Common myeloid progenitor, CD34-positive (primary cell): ENCODE results near the gene PRKCB.

ENCODE experiments used
- CTCF ChIA-PET: fragments of 350-600 bp; sonication (Branson Sonifier 250); formaldehyde crosslinking; loops from one replicate; lab custom pipeline; 2021; ENCODE audit warnings: antibody characterized with exemption; lab: Charles Lee
- POLR2A ChIA-PET: fragments of 350-600 bp; sonication (Branson Sonifier 250); formaldehyde crosslinking; loops from one replicate; lab custom pipeline; 2021; ENCODE audit warnings: antibody characterized with exemption; lab: Charles Lee
- DNase-seq, 3 donors: peaks; one replicate each; pipeline versions ENCODE4 v3.0.0 to v3.0.0-alpha.2; 2013
- H3K27ac ChIP-seq, 2 experiments: 1 replicate in 1 of 2; 2 replicates in 1 of 2; pipeline ENCODE4 v1.7.0; 2013; ENCODE audit warnings: inconsistent platforms in 2 of 2, low read length in 2 of 2, mild to moderate bottlenecking in 2 of 2, low read depth in 1 of 2, moderate library complexity in 1 of 2; ENCODE audit not compliant: severe bottlenecking in 2 of 2, insufficient read depth in 1 of 2, poor library complexity in 1 of 2
- H3K27me3 ChIP-seq, 5 experiments: replicated peaks in 2 of 5; 1 replicate in 3 of 5; 2 replicates in 2 of 5; pipeline versions ENCODE4 v1.6.1 to v1.7.0; 2013; ENCODE audit warnings: low read length in 4 of 5, mild to moderate bottlenecking in 2 of 5, moderate library complexity in 2 of 5, inconsistent platforms in 1 of 5; ENCODE audit not compliant: insufficient read depth in 5 of 5, control insufficient read depth in 4 of 5
- H3K36me3 ChIP-seq, 4 experiments: 1 replicate in 2 of 4; 2 replicates in 2 of 4; pipeline versions ENCODE4 v1.6.1 to v1.7.0; 2013; ENCODE audit warnings: low read length in 3 of 4, control low read depth in 1 of 4, mild to moderate bottlenecking in 1 of 4; ENCODE audit not compliant: control insufficient read depth in 4 of 4, insufficient read depth in 4 of 4
- H3K4me1 ChIP-seq, 4 experiments: 1 replicate in 3 of 4; 2 replicates in 1 of 4; pipeline versions ENCODE4 v1.6.1 to v1.7.1; 2013; ENCODE audit warnings: low read length in 3 of 4, mild to moderate bottlenecking in 3 of 4, control low read depth in 1 of 4, inconsistent platforms in 1 of 4, moderate library complexity in 1 of 4; ENCODE audit not compliant: control insufficient read depth in 4 of 4, insufficient read depth in 4 of 4; ENCODE audit errors: control extremely low read depth in 1 of 4
- H3K4me3 ChIP-seq, 7 experiments: 1 replicate in 4 of 7; 2 replicates in 3 of 7; pipeline versions ENCODE4 v1.5.1 to v1.7.0; 2013; ENCODE audit warnings: mild to moderate bottlenecking in 7 of 7, low read length in 6 of 7, moderate library complexity in 6 of 7, inconsistent platforms in 2 of 7, low read depth in 2 of 7, control low read depth in 1 of 7; ENCODE audit not compliant: insufficient read depth in 4 of 7, control insufficient read depth in 1 of 7; ENCODE audit errors: extremely low read depth in 1 of 7
- H3K9me3 ChIP-seq, 5 experiments: 1 replicate in 4 of 5; 2 replicates in 1 of 5; pipeline versions ENCODE4 v1.6.1 to v1.7.1; 2013; ENCODE audit warnings: low read length in 4 of 5, mild to moderate bottlenecking in 2 of 5, inconsistent platforms in 1 of 5, low read depth in 1 of 5, moderate library complexity in 1 of 5; ENCODE audit not compliant: control insufficient read depth in 4 of 5, insufficient read depth in 2 of 5; ENCODE audit errors: control extremely low read depth in 1 of 5
- WGBS: methylation state at CpG from one replicate; pipeline ENCODE4 v1.1.5; 2013; ENCODE audit not compliant: insufficient coverage; 5-methylcytosine and 5-hydroxymethylcytosine counted together

PRKCB gene

DNA sequence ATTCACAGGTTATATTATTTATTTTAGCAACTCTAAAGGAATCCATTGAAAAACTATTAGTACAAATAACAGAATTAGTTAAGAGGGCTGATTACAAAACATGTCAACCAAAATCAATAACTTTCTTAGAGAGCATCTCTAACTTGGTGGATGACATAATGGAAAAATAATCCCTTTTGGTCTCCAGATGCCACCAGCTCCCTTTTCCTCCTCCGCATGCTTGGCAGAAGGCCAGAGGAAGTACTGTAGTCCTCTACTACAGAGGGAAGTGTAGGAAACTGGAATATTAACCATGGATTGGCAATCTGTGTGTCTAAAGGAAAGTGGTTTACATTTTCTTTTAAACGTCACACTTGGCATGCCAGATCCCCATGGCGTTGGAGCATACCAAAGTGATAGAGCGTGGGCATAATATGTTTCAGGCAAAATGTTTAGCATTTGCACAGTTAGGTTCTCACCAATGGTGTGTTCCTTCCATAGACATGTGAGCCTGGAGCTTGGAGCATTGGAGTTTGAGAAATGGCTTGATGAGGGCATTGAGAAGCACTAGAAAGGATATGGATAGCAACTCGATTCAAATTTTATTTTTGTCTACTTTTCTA lies 106.3 kb downstream of the PRKCB start:
- Histone ChIP-seq H3K4me1 (peaks cover 0 to 24% (median 15%) of the 10 kb centered on the region in 4 experiments), H3K4me3 (no peak overlapping the region), H3K36me3 (peaks cover 0 to 2% (median 0%) of the 10 kb centered on the region in 4 experiments), H3K9me3 (no peaks in the 10 kb centered on the region), H3K27ac (no peak overlapping the region), H3K27me3 (no peaks in the 10 kb centered on the region)
- ChIA-PET CTCF (interaction anchor here (1.5 kb wide), 1 partner anchor 56 kb away, joined by 3 read pairs; no protein-coding TSS in a partner anchor), POLR2A (no interaction called here)
- WGBS: 100% methylated on average over 4 of the region's 5 CpGs
- no peak for DNase-seq

GRCh38 chr16:23943604-23944003 lies 107.8 kb downstream of the PRKCB start:
- Histone ChIP-seq H3K27ac (no peak overlapping the region), H3K36me3 (no peaks in the 10 kb centered on the region), H3K4me1 (peaks cover 0 to 34% (median 25%) of the 10 kb centered on the region in 4 experiments), H3K9me3 (no peaks in the 10 kb centered on the region), H3K4me3 (no peak overlapping the region), H3K27me3 (no peaks in the 10 kb centered on the region)
- no peak for DNase-seq
- WGBS: 100% methylated on average over 4 of the region's 6 CpGs
- POLR2A ChIA-PET: no interaction called here
- CTCF ChIA-PET: interaction anchor here (1.2 to 1.9 kb wide), 4 partner anchors 9 to 66 kb away, joined by 3 to 7 read pairs (median 6); no protein-coding TSS in a partner anchor

GRCh38 chr16:23944381-23944780 lies 108.6 kb downstream of the PRKCB start:
- Histone ChIP-seq H3K27me3 (no peaks in the 10 kb centered on the region), H3K27ac (no peak overlapping the region), H3K4me3 (no peak overlapping the region), H3K9me3 (no peaks in the 10 kb centered on the region), H3K36me3 (no peaks in the 10 kb centered on the region), H3K4me1 (peaks cover 0 to 42% (median 33%) of the 10 kb centered on the region in 4 experiments)
- POLR2A ChIA-PET: no interaction called here
- CTCF ChIA-PET: interaction anchor here (1.2 to 1.9 kb wide), 4 partner anchors 8 to 65 kb away, joined by 3 to 7 read pairs (median 6); no protein-coding TSS in a partner anchor
- DNase-seq: no peak
- WGBS: no CpG with 5 or more reads among the region's 1 CpG

DNA sequence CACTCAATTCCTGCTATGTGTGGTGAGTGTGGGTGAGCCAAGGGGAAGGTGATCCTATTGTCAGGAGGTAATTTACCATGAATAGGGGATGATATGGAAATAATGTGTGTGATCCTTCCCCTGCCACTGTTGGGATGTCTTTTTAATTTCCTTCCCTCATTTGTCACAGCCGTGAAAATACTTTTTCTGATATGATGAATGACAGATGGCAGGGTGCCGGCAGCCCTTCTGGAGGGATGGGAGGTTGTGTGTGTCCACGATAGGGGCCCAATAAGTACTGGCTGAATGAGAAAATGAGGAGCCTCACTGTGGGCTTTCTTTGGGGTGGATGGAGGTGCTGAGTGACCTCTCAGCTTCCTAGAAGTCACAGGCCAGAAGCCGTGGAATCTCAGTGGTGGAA lies 109.5 kb downstream of the PRKCB start:
- POLR2A ChIA-PET: interaction anchor here (1.2 kb wide), 1 partner anchor 10 kb away, joined by 3 read pairs; no protein-coding TSS in a partner anchor
- no peak overlapping the region for H3K27ac ChIP-seq
- CTCF ChIA-PET: interaction anchor here (0.8 to 1.9 kb wide), 3 partner anchors 61 to 66 kb away, joined by 3 to 5 read pairs (median 3); no protein-coding TSS in a partner anchor

DNA sequence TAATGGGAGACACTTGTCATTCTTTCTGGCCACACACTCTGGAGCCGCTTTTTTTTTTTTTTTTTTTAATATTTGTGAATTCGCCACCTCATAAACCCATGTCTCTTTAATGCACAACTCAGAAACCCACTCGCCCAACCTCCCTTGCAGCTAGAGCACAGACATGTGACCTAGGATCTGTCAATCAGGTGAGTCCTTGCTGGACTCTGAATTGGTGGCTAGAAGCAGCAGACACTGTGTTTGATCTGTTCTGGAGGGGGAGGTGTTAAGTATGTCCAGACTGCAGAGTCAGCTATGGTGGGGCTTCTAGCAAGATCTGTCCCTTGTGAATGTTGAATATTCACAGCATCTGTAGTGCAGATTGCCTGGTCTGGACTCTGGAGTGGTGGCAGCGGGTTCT lies 112.1 kb downstream of the PRKCB start:
- DNase-seq: no peak
- CTCF ChIA-PET: interaction anchor here (2.0 kb wide), 1 partner anchor 70 kb away, joined by 7 read pairs; no protein-coding TSS in a partner anchor
- H3K27me3 ChIP-seq: no peaks in the 10 kb centered on the region
- no peak overlapping the region for H3K4me3 ChIP-seq
- H3K27ac ChIP-seq: no peak overlapping the region
- H3K4me1 ChIP-seq: peaks cover 17 to 76% (median 64%) of the 10 kb centered on the region in 4 experiments
- WGBS: no CpG with 5 or more reads among the region's 4 CpGs
- H3K9me3 ChIP-seq: no peaks in the 10 kb centered on the region
- POLR2A ChIA-PET: no interaction called here
- H3K36me3 ChIP-seq: no peaks in the 10 kb centered on the region

More for the DNA sequence above, 109.5 kb downstream of the PRKCB start:
- WGBS: 46% methylated on average over 2 of the region's 4 CpGs
- H3K36me3 ChIP-seq: no peaks in the 10 kb centered on the region
- H3K4me3 ChIP-seq: no peak overlapping the region
- DNase-seq: no peak
- no peaks in the 10 kb centered on the region for H3K9me3 ChIP-seq
- peaks cover 0 to 50% (median 41%) of the 10 kb centered on the region in 4 experiments for H3K4me1 ChIP-seq
- no peaks in the 10 kb centered on the region for H3K27me3 ChIP-seq

DNA sequence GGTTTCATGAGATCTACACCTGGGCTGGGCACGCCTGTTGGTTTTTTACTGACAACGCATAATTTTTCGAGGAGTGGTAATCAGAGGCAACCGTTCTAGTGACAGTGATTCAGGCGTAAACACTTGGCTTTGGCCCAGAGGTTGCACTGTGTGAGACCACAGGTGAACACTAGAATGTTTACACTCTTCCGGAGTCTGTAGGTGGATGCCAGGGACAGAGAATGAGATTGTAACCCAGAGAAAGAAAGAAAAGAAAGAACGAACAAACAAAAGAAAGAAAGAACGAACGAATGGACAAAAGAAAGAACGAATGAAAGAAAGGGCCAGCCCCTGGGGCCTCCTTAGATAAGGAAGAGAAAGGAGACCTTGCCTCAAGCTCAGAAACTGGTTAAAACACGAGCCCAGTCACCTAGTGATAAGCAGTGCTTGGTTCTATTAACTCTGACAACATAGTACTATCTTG lies 113.2 kb downstream of the PRKCB start:
- peak in 2 of 3 donors; percentile 47 to 58 for DNase-seq
- WGBS: 58% methylated on average over 11 of the region's 11 CpGs
- Histone ChIP-seq H3K27me3 (no peaks in the 10 kb centered on the region), H3K4me1 (peaks cover 22 to 85% (median 73%) of the 10 kb centered on the region in 4 experiments), H3K4me3 (peak overlapping the region in 1 of 7 experiments; percentile 13), H3K27ac (peak overlapping the region in 1 of 2 experiments; percentile 83), H3K9me3 (no peaks in the 10 kb centered on the region), H3K36me3 (no peaks in the 10 kb centered on the region)
- POLR2A ChIA-PET: no interaction called here
- CTCF ChIA-PET: interaction anchor here (0.6 to 1.4 kb wide), 3 partner anchors 18 to 185 kb away, joined by 3 read pairs; no protein-coding TSS in a partner anchor
